NCI-H345 (cell line): ENCODE data around the gene LPIN3.

Source experiments
- DNase-seq: peaks from one replicate; lab custom pipeline; 2025; lab: John Stamatoyannopoulos, UW

LPIN3 gene

GRCh38 chr20:41327178-41327577, 13.4 kb upstream of the LPIN3 start:
- DNase-seq, result no peak

- no peak for DNase-seq
Measured at GRCh38 chr20:41329435-41330342, 10.9 kb upstream of the LPIN3 start.

- no peak for DNase-seq
Measured at GRCh38 chr20:41330343-41330720, 10.3 kb upstream of the LPIN3 start.

- no peak for DNase-seq
Measured at GRCh38 chr20:41330941-41331340, 9.7 kb upstream of the LPIN3 start.

GRCh38 chr20:41331731-41332130, 8.9 kb upstream of the LPIN3 start:
- no peak for DNase-seq

- DNase-seq, result no peak
Measured at GRCh38 chr20:41334036-41334435, 6.6 kb upstream of the LPIN3 start.

- no peak for DNase-seq
Measured at GRCh38 chr20:41334443-41335421, 5.9 kb upstream of the LPIN3 start.

GRCh38 chr20:41335591-41335990, 5.0 kb upstream of the LPIN3 start:
- no peak for DNase-seq

- no peak for DNase-seq
Measured at GRCh38 chr20:41336711-41337492, 3.7 kb upstream of the LPIN3 start.

- peak; percentile 85 for DNase-seq
Measured at GRCh38 chr20:41339957-41340326, 679 bp upstream of the LPIN3 start.

GRCh38 chr20:41342474-41343464, 2.1 kb downstream of the LPIN3 start:
- no peak for DNase-seq

- DNase-seq, result no peak
Measured at GRCh38 chr20:41344477-41344876, 3.9 kb downstream of the LPIN3 start.

- DNase-seq, result peak; percentile 14
Measured at GRCh38 chr20:41344938-41345728, 4.5 kb downstream of the LPIN3 start.

GRCh38 chr20:41345729-41346067, 5.1 kb downstream of the LPIN3 start:
- DNase-seq, result no peak

- no peak for DNase-seq
Measured at GRCh38 chr20:41347523-41348429, 7.2 kb downstream of the LPIN3 start.

GRCh38 chr20:41348430-41349172, 8.0 kb downstream of the LPIN3 start:
- DNase-seq, result no peak

GRCh38 chr20:41349266-41349665, 8.6 kb downstream of the LPIN3 start:
- DNase-seq, result no peak

- DNase-seq, result no peak
Measured at GRCh38 chr20:41349943-41350342, 9.3 kb downstream of the LPIN3 start.
